Ishikawa (cell line): ENCODE data around the gene TAAR1.

Experiments
- FOXM1 ChIP-seq: IDR thresholded peaks from 2 replicates; pipeline ENCODE4 v1.6.1; 2012; ENCODE audit warnings: low read depth, borderline replicate concordance
- RAD21 ChIP-seq: IDR thresholded peaks from 2 replicates; pipeline ENCODE4 v1.6.1; 2012; ENCODE audit warnings: low read depth

- TF ChIP-seq FOXM1 (no peak), RAD21 (no peak)
These were observed 51.3 kb downstream of the TAAR1 start for GRCh38 chr6:132607544-132608233.
